Liver (tissue), 3 donors: ENCODE results near the gene ANKRD30B.
"Not testable (repeated sequence)": the region's sequence is repeated elsewhere in the genome, so short reads cannot be mapped to it uniquely, and the experiment has no call there.

Source experiments
- CTCF ChIP-seq: fragments of 150-350 bp; IDR thresholded peaks from 2 replicates; pipeline ENCODE4 v1.5.1; 2017; ENCODE audit warnings: improper control_type of control experiment, low read depth, low read length; ENCODE audit not compliant: missing input control
- EGR1 ChIP-seq, 2 donors: IDR thresholded peaks; 2 replicates each; pipeline ENCODE4 v1.6.1; 2016 to 2018; ENCODE audit warnings: antibody characterized with exemption in 2 of 2, low read depth in 2 of 2
- FOXA1 ChIP-seq: IDR thresholded peaks from 2 replicates; pipeline ENCODE4 v1.6.1; 2016; ENCODE audit warnings: antibody characterized with exemption
- FOXA2 ChIP-seq: IDR thresholded peaks from 2 replicates; pipeline ENCODE4 v1.6.1; 2016; ENCODE audit warnings: antibody characterized with exemption
- GABPA ChIP-seq, 2 donors: IDR thresholded peaks in 1 of 2; conservative IDR thresholded peaks in 1 of 2; 2 replicates each; pipeline ENCODE4 v1.6.1; 2016; ENCODE audit warnings: antibody characterized with exemption in 2 of 2, mild to moderate bottlenecking in 1 of 2, moderate library complexity in 1 of 2
- HNF4G ChIP-seq: IDR thresholded peaks from 2 replicates; pipeline ENCODE4 v1.6.1; 2016; ENCODE audit warnings: antibody characterized with exemption
- JUND ChIP-seq, 2 donors: IDR thresholded peaks; 2 replicates each; pipeline ENCODE4 v1.6.1; 2016; ENCODE audit warnings: antibody characterized with exemption in 2 of 2
- MAX ChIP-seq: IDR thresholded peaks from 2 replicates; pipeline ENCODE4 v1.6.1; 2016; ENCODE audit warnings: antibody characterized with exemption
- RAD21 ChIP-seq, 2 donors: IDR thresholded peaks; 2 replicates each; pipeline ENCODE4 v1.6.1; 2016; ENCODE audit warnings: antibody characterized with exemption in 2 of 2, mild to moderate bottlenecking in 2 of 2
- REST ChIP-seq: IDR thresholded peaks from 2 replicates; pipeline ENCODE4 v1.6.1; 2016; ENCODE audit warnings: antibody characterized with exemption, mild to moderate bottlenecking
- RXRA ChIP-seq, 2 donors: IDR thresholded peaks; 2 replicates each; pipeline ENCODE4 v1.6.1; 2017 to 2018; ENCODE audit warnings: antibody characterized with exemption in 2 of 2, mild to moderate bottlenecking in 1 of 2
- SP1 ChIP-seq: IDR thresholded peaks from 2 replicates; pipeline ENCODE4 v1.6.1; 2018; ENCODE audit warnings: antibody characterized with exemption, mild to moderate bottlenecking
- TAF1 ChIP-seq: conservative IDR thresholded peaks from 2 replicates; pipeline ENCODE4 v1.6.1; 2016; ENCODE audit warnings: antibody characterized with exemption, mild to moderate bottlenecking
- donor health status: healthy.
- donor health status: healthy.

GRCh38 chr18:14721569-14721968 is 26.4 kb upstream of the ANKRD30B start:
- not testable (repeated sequence) for TF ChIP-seq CTCF; REST; JUND (IDR thresholded peaks at IDR 0.05); MAX; TAF1; RAD21 (IDR thresholded peaks at IDR 0.05); EGR1 (IDR thresholded peaks at IDR 0.05; ENCODE audit: low read depth in 2 of 2); GABPA (IDR thresholded peaks at IDR 0.05 in 1 of 2, conservative IDR thresholded peaks at IDR 0.05 in 1 of 2); HNF4G; SP1; RXRA (IDR thresholded peaks at IDR 0.05); FOXA1; FOXA2
